Omental fat pad (tissue), 4 donors: ENCODE results near the gene MRPL55. TPM values are rescaled to one million over a fixed set of nuclear protein-coding genes. Genes with fewer than 3 reads are reported as not detected.

Source experiments
- ATAC-seq: fragments of 150-250 bp; one replicate; pipeline ENCODE4 v1.9.1; 2016; ENCODE audit warnings: mild to moderate bottlenecking, moderate library complexity; ENCODE audit not compliant: low FRiP score
- DNase-seq: peaks from one replicate; pipeline ENCODE4 v3.0.0-alpha.2; 2019; ENCODE audit warnings: low spot score
- CTCF ChIP-seq, 3 donors: fragments of 450-650 bp; IDR thresholded peaks; one replicate each; pipeline ENCODE4 v1.5.1; 2016 to 2017; ENCODE audit warnings: antibody characterized with exemption in 3 of 3, mild to moderate bottlenecking in 3 of 3, moderate library complexity in 2 of 3
- total RNA-seq, 4 donors: library from RNA; depleted of rRNA; stranded (reverse); fragments of >200 nt; gene quantifications; one replicate each; pipeline ENCODE4 v1.1.0, GENCODE V29; 2016

Gene MRPL55
- total RNA-seq, 4 donors from 2014 or later: 47.1 to 95.5 (median 71.7) TPM

GRCh38 chr1:228087771-228088251 lies 21.3 kb downstream of the MRPL55 start:
- peak; percentile 27 for ATAC-seq
- no peak for DNase-seq
- no peak for TF ChIP-seq CTCF (IDR thresholded peaks at IDR 0.05)

GRCh38 chr1:228085287-228085951 lies 23.7 kb downstream of the MRPL55 start:
- peak; percentile 43 for ATAC-seq
- no peak for DNase-seq
- no peak for TF ChIP-seq CTCF (IDR thresholded peaks at IDR 0.05)

GRCh38 chr1:228084797-228085196 lies 24.3 kb downstream of the MRPL55 start:
- TF ChIP-seq CTCF (IDR thresholded peaks at IDR 0.05): no peak
- ATAC-seq (no peak), DNase-seq (no peak)

GRCh38 chr1:228084325-228084724 lies 24.8 kb downstream of the MRPL55 start:
- DNase-seq: no peak
- no peak for TF ChIP-seq CTCF (IDR thresholded peaks at IDR 0.05)

GRCh38 chr1:228083871-228084278 lies 25.2 kb downstream of the MRPL55 start:
- ATAC-seq: no peak

More at GRCh38 chr1:228084325-228084724, 24.8 kb downstream of the MRPL55 start:
- no peak for ATAC-seq

GRCh38 chr1:228082918-228083870 lies 25.9 kb downstream of the MRPL55 start:
- ATAC-seq (no peak), DNase-seq (no peak)
- no peak for TF ChIP-seq CTCF (IDR thresholded peaks at IDR 0.05)

More at GRCh38 chr1:228083871-228084278, 25.2 kb downstream of the MRPL55 start:
- TF ChIP-seq CTCF (IDR thresholded peaks at IDR 0.05): no peak
- DNase-seq: no peak
